ENCODE results near the gene AMER2. TPM values are rescaled to one million over a fixed set of nuclear protein-coding genes. Genes with fewer than 3 reads are reported as not detected.

AMER2 gene
- total and polyA plus RNA-seq, 4 donors = 0.02 to 2.0 TPM; not detected in 2

DNA sequence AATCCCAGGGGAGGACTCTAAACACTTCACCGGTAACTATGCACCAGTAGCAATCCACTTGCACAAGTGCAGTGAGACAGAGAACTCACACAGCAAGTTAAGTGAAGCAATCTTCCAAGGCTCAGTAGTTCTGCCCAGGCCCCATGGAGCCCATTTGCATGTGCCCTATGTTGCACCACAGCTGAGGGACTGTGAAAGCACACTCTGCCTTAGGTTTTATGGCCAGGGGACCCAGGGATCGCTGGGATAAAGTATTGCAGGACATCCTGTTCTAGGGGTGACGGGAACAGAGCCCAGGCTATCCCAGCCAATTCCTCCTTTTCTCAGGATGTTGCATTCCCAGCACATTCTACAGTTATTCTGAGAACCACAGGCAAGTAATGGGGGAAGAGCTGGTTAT lies 6.0 kb upstream of the AMER2 start:
- TF ChIP-seq, protein P1, sequence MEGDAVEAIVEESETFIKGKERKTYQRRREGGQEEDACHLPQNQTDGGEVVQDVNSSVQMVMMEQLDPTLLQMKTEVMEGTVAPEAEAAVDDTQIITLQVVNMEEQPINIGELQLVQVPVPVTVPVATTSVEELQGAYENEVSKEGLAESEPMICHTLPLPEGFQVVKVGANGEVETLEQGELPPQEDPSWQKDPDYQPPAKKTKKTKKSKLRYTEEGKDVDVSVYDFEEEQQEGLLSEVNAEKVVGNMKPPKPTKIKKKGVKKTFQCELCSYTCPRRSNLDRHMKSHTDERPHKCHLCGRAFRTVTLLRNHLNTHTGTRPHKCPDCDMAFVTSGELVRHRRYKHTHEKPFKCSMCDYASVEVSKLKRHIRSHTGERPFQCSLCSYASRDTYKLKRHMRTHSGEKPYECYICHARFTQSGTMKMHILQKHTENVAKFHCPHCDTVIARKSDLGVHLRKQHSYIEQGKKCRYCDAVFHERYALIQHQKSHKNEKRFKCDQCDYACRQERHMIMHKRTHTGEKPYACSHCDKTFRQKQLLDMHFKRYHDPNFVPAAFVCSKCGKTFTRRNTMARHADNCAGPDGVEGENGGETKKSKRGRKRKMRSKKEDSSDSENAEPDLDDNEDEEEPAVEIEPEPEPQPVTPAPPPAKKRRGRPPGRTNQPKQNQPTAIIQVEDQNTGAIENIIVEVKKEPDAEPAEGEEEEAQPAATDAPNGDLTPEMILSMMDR (IDR thresholded peaks at IDR 0.05; ENCODE audit: control extremely low read depth, extremely low read depth) = no peak
- Histone ChIP-seq H3K36me3 (ENCODE audit: control insufficient read depth in 4 of 4, insufficient read depth in 4 of 4, low read length in 4 of 4) (no peaks in the 10 kb centered on the region), H3K27me3 (ENCODE audit: control insufficient read depth in 3 of 3, insufficient read depth in 3 of 3, low read length in 2 of 3) (peaks cover 0 to 18% (median 12%) of the 10 kb centered on the region in 3 donors), H3K9me3 (ENCODE audit: control insufficient read depth in 4 of 4, insufficient read depth in 3 of 4, low read length in 3 of 4) (peaks cover 0 to 16% (median 0%) of the 10 kb centered on the region in 4 donors), H3K27ac (ENCODE audit: low read depth in 1 of 2, low read length in 1 of 2) (no peak overlapping the region), H3K4me1 (ENCODE audit: control insufficient read depth in 5 of 5, insufficient read depth in 5 of 5, low read length in 5 of 5) (no peaks in the 10 kb centered on the region), H3K9ac (ENCODE audit: insufficient read depth in 1 of 2, low read length in 2 of 2) (no peak overlapping the region), H3K4me3 (no peak overlapping the region)
- ATAC-seq (ENCODE audit: insufficient read depth, low FRiP score) (no peak), DNase-seq (no peak)
- WGBS, 2 donors = 68 to 79% methylated on average over 3 of the region's 3 CpGs

DNA sequence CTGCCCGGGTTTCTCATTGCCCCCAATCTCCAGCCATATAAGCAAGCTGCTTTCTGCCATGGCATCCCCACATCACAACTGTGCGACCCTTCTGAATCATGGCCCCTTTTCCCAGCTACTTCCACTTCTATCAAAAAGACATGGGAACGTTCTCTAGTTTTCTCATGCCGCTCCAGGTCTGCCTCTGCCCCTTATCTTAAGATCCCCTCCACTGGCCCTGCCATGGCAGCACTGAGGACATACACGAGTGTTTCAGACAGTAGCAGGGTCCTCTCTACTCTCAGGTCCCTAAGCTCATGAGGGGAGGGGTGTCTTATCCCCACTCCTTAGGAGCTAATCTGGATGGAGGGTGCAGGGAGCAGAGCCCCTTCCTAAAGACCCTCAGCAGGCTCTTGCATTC lies 5.5 kb upstream of the AMER2 start:
- TF ChIP-seq, protein P1 (IDR thresholded peaks at IDR 0.05; ENCODE audit: control extremely low read depth, extremely low read depth) = no peak
- 87 to 95% methylated on average over 5 of the region's 5 CpGs for WGBS, 2 donors
- Histone ChIP-seq H3K9ac (ENCODE audit: insufficient read depth in 1 of 2, low read length in 2 of 2) (no peak overlapping the region), H3K9me3 (ENCODE audit: control insufficient read depth in 4 of 4, insufficient read depth in 3 of 4, low read length in 3 of 4) (peaks cover 0 to 13% (median 0%) of the 10 kb centered on the region in 4 donors), H3K4me3 (no peak overlapping the region), H3K27ac (ENCODE audit: low read depth in 1 of 2, low read length in 1 of 2) (no peak overlapping the region), H3K36me3 (ENCODE audit: control insufficient read depth in 4 of 4, insufficient read depth in 4 of 4, low read length in 4 of 4) (no peaks in the 10 kb centered on the region), H3K27me3 (ENCODE audit: control insufficient read depth in 3 of 3, insufficient read depth in 3 of 3, low read length in 2 of 3) (peaks cover 0 to 22% (median 16%) of the 10 kb centered on the region in 3 donors), H3K4me1 (ENCODE audit: control insufficient read depth in 5 of 5, insufficient read depth in 5 of 5, low read length in 5 of 5) (no peaks in the 10 kb centered on the region)
- no peak for DNase-seq
- ATAC-seq (ENCODE audit: insufficient read depth, low FRiP score) = no peak

- Histone ChIP-seq H3K36me3 (ENCODE audit: control insufficient read depth in 4 of 4, insufficient read depth in 4 of 4, low read length in 4 of 4) (no peaks in the 10 kb centered on the region), H3K4me3 (no peak overlapping the region), H3K9ac (ENCODE audit: insufficient read depth in 1 of 2, low read length in 2 of 2) (no peak overlapping the region), H3K27ac (ENCODE audit: low read depth in 1 of 2, low read length in 1 of 2) (no peak overlapping the region), H3K9me3 (ENCODE audit: control insufficient read depth in 4 of 4, insufficient read depth in 3 of 4, low read length in 3 of 4) (peaks cover 0 to 16% (median 0%) of the 10 kb centered on the region in 4 donors), H3K27me3 (ENCODE audit: control insufficient read depth in 3 of 3, insufficient read depth in 3 of 3, low read length in 2 of 3) (peaks cover 0 to 27% (median 21%) of the 10 kb centered on the region in 3 donors), H3K4me1 (ENCODE audit: control insufficient read depth in 5 of 5, insufficient read depth in 5 of 5, low read length in 5 of 5) (peaks cover 0 to 2% (median 0%) of the 10 kb centered on the region in 5 donors)
- TF ChIP-seq, protein P1 (IDR thresholded peaks at IDR 0.05; ENCODE audit: control extremely low read depth, extremely low read depth) = no peak
- ATAC-seq (ENCODE audit: insufficient read depth, low FRiP score) = no peak
- WGBS, 2 donors = 39 to 50% methylated on average over 1 of the region's 1 CpG
- no peak for DNase-seq
Observed at GRCh38 chr13:25177012-25177411, 4.9 kb upstream of the AMER2 start.

- H3K4me3 ChIP-seq = no peak overlapping the region
- H3K27ac ChIP-seq (ENCODE audit: low read depth in 1 of 2, low read length in 1 of 2) = no peak overlapping the region
- TF ChIP-seq, protein P1 (IDR thresholded peaks at IDR 0.05; ENCODE audit: control extremely low read depth, extremely low read depth) = no peak
- no peak for ATAC-seq (ENCODE audit: insufficient read depth, low FRiP score)
- peaks cover 4 to 33% (median 26%) of the 10 kb centered on the region in 3 donors for H3K27me3 ChIP-seq (ENCODE audit: control insufficient read depth in 3 of 3, insufficient read depth in 3 of 3, low read length in 2 of 3)
- DNase-seq = no peak
- peaks cover 0 to 18% (median 0%) of the 10 kb centered on the region in 4 donors for H3K9me3 ChIP-seq (ENCODE audit: control insufficient read depth in 4 of 4, insufficient read depth in 3 of 4, low read length in 3 of 4)
- WGBS, 2 donors = 94 to 96% methylated on average over 3 of the region's 3 CpGs
- no peaks in the 10 kb centered on the region for H3K36me3 ChIP-seq (ENCODE audit: control insufficient read depth in 4 of 4, insufficient read depth in 4 of 4, low read length in 4 of 4)
- H3K4me1 ChIP-seq (ENCODE audit: control insufficient read depth in 5 of 5, insufficient read depth in 5 of 5, low read length in 5 of 5) = peaks cover 0 to 11% (median 4%) of the 10 kb centered on the region in 5 donors
- no peak overlapping the region for H3K9ac ChIP-seq (ENCODE audit: insufficient read depth in 1 of 2, low read length in 2 of 2)
Observed at GRCh38 chr13:25175431-25175830, 3.3 kb upstream of the AMER2 start.

All from lung (tissue), 12 donors.